Transverse colon (tissue), 4 donors: ENCODE measurements around the gene ZBTB48.

ENCODE experiments used
- EP300 ChIP-seq: sonication (generic); formaldehyde crosslinking; IDR thresholded peaks from one replicate; pipeline ENCODE4 v1.6.1; 2017; ENCODE audit warnings: antibody characterized with exemption, low read depth
- POLR2A ChIP-seq: fragments of 450-650 bp; IDR thresholded peaks from one replicate; pipeline ENCODE4 v1.6.1; 2016; ENCODE audit warnings: antibody characterized with exemption, mild to moderate bottlenecking, moderate library complexity
- POLR2AphosphoS5 ChIP-seq, 3 donors: sonication (generic); formaldehyde crosslinking; IDR thresholded peaks; one replicate each; pipeline ENCODE4 v1.6.1; 2016; ENCODE audit warnings: antibody characterized with exemption in 3 of 3
- TF ChIP-seq, protein P1 (sequence below), 5 experiments: fragments of 200-600 bp in 3 of 5; fragments of 450-650 bp in 2 of 5; sonication (generic) in 3 of 5; IDR thresholded peaks; 1 replicate in 2 of 5; 2 replicates in 3 of 5; pipeline ENCODE4 v1.5.1; 2016 to 2017; ENCODE audit warnings: antibody characterized with exemption in 5 of 5, inconsistent platforms in 3 of 5, mild to moderate bottlenecking in 2 of 5, moderate library complexity in 1 of 5

DNA sequence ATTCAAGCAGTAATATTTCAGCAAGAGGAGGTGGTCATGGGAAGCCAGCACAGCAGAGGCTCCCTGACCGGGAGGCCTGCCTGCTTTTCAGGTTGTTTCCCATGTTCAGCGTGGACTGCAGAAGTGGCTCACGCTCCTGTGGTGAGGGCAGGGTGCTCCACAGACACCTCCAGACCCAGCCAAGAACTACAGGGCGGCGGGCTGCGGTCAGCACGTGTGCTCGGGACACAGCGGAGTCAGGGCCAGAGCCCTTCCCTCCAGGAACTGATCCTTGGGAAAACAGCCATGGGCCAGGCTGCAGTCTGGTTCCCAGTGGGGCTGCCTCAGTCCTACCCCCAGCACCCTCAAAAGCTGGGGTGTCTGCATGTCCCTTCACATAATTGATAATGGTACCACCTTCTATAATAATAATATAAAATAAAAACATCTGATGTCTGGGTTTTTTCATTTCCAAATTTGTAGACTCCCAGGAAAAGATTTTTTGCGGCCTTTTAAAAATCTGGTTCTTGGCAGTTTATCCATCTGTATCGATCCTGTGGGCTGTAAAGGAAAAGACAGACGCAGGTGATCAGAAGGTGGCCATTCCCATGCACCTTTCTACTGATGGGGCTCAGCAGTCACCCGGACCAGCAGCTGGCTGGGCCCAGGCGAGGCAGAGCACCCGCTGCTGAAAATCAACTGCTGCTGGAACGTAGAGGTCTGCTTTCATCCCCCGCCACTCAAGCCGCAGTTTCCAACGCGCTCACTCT lies 55.5 kb downstream of the ZBTB48 start:
- TF ChIP-seq, protein P1, sequence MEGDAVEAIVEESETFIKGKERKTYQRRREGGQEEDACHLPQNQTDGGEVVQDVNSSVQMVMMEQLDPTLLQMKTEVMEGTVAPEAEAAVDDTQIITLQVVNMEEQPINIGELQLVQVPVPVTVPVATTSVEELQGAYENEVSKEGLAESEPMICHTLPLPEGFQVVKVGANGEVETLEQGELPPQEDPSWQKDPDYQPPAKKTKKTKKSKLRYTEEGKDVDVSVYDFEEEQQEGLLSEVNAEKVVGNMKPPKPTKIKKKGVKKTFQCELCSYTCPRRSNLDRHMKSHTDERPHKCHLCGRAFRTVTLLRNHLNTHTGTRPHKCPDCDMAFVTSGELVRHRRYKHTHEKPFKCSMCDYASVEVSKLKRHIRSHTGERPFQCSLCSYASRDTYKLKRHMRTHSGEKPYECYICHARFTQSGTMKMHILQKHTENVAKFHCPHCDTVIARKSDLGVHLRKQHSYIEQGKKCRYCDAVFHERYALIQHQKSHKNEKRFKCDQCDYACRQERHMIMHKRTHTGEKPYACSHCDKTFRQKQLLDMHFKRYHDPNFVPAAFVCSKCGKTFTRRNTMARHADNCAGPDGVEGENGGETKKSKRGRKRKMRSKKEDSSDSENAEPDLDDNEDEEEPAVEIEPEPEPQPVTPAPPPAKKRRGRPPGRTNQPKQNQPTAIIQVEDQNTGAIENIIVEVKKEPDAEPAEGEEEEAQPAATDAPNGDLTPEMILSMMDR (IDR thresholded peaks at IDR 0.05) = no peak
- TF ChIP-seq EP300 (no peak), POLR2A (no peak), POLR2AphosphoS5 (IDR thresholded peaks at IDR 0.05) (no peak)
